DMS153 treated with DMSO at 0.1 percent for 48 hours (cell line): ENCODE results near the gene ITGA4.
A peak's percentile ranks its signal among the peaks of the same experiment; 100 is the strongest.
"Not testable (repeated sequence)": the region's sequence is repeated elsewhere in the genome, so short reads cannot be mapped to it uniquely, and the experiment has no call there.

Experiments used
- DNase-seq: peaks from one replicate; lab custom pipeline; 2025; ENCODE audit not compliant: unreplicated experiment; lab: John Stamatoyannopoulos, UW

Gene ITGA4

DNA sequence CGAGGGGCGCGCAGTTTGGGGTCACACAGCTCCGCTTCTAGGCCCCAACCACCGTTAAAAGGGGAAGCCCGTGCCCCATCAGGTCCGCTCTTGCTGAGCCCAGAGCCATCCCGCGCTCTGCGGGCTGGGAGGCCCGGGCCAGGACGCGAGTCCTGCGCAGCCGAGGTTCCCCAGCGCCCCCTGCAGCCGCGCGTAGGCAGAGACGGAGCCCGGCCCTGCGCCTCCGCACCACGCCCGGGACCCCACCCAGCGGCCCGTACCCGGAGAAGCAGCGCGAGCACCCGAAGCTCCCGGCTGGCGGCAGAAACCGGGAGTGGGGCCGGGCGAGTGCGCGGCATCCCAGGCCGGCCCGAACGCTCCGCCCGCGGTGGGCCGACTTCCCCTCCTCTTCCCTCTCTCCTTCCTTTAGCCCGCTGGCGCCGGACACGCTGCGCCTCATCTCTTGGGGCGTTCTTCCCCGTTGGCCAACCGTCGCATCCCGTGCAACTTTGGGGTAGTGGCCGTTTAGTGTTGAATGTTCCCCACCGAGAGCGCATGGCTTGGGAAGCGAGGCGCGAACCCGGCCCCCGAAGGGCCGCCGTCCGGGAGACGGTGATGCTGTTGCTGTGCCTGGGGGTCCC, at the start of gene ITGA4:
Gene ITGA4, plus strand, starts transcription at position 266 of the 620 bp plus-strand sequence. Its CDS starts 269 bp downstream, at position 535.
- DNase-seq: peak; percentile 31

DNA sequence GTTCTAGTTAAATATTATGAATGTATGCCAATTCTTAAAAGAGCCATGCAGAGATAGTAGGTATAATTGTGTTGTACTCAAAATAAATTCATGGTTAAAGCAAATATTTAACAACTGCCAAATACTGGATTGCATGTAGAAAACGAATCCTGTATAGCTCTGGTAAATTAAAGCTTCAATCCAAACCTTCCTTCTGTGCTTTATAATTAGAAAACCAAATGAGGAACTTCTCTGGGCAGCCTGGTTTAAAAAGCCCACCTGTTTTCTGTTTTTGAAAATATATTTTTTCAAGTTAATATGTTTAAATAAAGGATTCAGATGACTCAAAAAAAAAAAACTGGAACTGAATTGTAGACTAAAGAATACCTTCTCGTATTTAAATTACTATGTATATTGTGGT, 48.3 kb upstream of the ITGA4 start:
- no peak for DNase-seq

DNA sequence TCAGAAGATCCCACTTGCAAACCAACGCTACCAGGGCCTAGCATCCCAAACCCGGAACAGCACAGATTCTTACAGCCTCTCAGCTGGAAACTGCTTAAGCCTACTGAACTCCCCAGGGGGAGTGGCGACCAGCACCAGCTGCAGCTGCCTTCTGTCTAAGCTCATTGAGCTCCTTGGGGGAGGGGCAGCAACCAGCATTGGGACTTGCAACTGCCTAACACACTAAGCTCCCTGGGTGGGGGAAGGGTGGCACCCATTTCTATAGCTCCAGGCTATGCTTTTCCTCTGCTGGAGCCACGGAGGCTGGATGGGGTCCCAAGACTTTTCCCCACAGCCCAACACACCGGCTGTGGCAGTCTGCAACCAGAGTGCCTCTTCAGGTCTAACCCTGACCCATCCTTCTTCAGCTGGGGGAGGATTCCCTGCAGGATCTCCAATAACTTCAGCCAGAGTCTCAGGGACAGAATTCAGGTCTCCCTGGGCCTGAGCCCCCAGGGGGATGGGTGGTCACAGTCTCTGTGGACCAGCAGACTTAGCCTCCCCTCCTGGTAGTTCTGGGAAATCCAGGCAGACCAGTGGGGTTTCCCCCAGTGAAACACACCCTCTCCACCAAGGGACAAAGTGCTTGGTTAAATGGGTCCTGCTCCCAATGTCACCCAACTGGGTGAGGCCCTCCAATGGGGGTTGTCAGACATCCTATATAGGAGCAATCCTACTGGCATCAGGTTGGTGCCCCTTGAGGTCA, 45.9 kb upstream of the ITGA4 start:
- peak; percentile 83 for DNase-seq

DNA sequence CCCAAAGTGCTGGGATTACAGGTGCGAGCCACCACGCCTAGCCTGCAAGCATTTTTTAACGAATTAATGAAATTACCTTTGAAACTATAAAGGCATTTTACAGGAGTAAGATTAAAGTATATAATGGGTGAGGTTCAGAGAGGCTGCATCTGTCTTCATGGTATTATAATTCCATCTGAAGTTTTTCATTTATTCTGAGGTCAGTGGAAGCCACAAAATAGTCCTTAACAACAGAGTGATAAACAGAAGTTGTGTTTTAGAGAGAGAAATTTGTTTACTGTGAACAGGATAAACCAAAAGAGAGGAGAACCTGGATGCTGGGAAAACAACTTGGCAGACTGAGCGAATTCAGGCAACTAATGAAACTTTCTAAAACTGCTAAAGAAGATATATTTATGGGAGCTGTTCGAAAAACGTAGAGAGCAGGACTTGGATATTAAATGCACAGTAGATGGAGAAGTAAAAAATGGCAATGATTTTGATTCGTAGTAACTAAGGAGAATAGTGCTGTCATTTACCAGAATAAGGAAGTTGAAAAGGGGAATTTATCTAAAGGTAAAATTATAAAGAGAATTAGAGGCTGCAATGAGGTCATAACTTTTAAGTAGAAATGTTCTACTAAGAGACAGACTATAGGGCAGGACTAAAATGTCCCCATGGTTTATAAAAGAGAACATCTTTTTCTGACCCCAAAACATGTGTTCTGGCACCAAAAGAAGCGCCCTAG, 37.9 kb upstream of the ITGA4 start:
- DNase-seq: no peak

DNA sequence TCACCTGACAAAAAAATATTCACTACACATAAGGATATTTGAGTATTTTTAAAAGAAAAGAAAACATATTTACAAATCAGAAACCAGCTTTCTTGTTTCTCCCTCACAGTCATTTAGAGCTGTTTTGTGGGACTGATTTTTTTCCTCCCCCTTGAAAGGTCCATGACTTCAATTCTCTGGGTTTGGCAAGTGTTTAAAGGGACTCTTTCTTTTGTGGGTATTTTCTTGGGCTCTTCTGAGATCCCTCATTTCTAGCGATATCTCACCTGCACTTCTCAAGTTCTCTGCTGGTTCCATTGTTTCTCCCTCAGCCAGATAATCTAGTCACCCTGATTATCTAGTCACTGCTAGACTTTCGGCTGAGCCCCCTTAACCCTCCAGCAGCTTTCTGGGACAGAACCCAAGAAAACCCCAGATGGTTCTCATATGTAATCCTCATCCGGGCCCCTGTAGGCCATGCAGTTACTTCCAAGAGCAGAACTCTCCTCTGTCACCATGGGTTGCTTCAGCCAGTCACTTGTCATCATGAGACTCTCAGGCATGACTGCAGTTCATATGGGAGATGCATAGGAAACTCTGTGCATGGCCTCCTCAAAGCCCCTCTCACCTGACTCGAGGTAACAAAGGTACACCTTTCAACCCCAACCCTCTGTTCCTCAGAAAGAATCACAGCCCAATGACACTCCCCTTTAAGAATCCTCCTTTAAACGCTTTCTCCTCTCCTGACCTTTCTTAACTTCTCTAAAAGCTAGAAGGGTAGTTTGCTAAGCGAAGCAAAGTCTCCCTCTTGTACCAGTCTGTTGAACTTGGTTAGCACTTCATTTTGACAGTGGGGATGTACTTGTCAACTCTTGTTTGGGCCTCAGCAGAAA, 36.7 kb upstream of the ITGA4 start:
- no peak for DNase-seq

DNA sequence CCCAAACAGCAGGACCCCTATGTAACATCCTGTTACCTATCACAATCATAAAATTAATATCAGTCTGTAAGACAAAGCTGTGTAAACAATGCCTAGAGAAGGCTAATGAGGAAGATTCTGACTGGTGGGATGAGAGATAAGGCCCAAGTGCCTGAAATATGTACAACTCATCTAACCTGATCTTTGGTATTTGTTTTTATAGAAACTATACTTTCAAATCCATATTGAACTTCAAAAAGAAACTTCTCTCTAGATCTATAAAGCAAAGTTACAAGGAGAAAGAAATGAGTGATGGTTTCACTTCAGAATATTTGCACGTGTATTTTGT, 36.1 kb upstream of the ITGA4 start:
- no peak for DNase-seq

DNA sequence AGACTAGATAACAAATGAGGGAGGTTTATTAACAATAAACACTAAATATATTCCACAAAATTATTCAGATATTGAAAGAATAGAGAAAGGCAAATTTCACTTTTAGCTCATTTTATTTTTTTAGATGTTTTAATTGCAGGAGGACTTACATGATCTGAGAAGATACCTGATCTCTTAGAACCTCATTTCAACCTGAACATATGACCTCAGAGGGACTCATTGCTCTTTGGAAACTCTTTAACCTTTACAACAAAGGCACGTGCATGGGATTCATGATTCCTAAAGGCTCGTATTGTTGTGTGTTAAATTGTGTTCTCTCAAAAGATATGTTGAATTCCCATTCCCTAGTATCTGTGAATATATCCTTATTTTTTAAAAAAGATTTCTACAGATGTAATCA, 35.7 kb upstream of the ITGA4 start:
- DNase-seq: no peak

DNA sequence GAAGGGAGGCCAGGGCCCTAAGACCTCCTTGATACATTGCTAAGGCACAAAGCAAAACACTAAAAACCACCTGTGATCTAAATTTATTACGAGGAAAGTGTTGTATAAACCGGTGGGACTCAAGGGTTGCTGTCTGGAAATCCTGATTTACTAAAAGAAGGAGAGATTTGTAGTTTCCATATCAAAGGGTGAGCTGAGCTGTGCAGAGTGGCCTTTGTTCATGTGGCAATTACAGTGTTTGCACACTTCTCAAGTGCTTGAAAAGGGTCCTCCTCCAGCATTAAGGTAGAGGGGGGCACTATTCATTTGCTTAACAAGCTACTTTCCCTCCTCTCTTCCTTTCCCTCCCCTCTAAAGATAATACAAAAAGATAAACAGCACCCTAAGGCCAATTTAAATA, 30.5 kb upstream of the ITGA4 start:
- DNase-seq: peak; percentile 62

DNA sequence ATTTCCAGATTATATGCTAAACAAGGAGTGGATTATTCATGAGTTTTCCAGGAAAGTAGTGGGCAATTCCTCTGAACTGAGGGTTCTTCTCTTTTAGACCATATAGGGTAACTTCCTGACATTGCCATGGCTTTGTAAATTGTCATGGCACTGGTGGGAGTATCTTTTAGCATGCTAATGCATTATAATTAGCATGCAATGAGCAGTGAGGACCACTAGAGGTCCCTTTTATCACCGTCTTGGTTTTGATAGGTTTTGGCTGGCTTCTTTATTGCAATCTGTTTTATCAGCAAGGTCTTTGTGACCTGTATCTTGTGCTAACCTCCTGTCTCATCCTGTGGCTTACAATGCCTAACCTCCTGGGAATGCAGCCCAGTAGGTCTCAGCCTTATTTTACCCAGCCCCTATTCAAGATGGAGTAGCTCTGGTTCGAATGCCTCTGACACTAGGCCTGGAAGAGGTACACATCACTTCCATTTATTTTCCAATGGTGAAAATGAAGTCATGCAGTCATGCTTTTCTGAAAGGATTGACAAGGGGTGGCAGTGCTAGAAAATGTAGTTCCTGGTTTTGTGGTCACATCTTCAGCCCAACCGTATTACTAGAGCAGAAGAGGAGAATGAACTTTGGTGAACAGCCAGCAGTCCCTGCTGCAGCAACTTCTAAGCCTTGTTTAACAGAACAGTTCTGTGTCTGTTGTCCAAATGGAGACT, 26.6 kb upstream of the ITGA4 start:
- DNase-seq: no peak

DNA sequence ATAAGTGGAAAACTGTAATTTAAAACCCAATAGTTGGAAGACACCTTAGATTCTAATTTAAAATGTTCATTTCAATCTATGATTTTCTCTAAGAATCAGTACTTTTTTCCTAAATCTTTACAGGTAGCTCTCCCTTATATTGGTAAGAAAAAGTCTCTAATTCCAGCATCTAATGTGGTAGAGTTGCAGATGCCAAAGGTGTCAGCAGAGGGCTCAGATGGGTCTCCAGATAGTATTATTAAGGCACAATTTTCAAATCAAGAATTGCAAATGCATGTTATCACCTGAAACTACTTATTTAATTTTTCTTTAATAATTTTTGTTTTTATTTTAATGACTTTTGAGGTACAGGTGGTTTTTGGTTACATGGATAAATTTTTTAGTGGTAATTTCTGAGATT, 25.5 kb upstream of the ITGA4 start:
- no peak for DNase-seq

DNA sequence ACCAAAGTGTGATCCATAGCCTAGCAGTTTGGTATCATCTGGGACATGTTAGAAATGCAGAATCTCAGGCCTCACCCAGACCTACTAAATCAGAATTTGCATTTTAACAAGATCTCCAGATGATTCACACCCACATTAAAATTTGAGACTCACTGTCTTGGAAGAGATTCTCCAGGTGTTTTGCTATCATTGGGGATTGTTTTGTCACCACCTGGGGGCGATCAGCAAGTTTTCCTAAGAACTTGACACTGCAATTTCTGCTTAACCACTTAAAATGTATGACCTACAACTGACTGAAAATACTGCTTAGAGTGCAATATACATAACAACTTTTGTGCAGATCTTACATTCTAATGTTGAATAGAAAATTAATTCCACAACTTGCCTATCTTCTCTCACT, 18.9 kb upstream of the ITGA4 start:
- no peak for DNase-seq

DNA sequence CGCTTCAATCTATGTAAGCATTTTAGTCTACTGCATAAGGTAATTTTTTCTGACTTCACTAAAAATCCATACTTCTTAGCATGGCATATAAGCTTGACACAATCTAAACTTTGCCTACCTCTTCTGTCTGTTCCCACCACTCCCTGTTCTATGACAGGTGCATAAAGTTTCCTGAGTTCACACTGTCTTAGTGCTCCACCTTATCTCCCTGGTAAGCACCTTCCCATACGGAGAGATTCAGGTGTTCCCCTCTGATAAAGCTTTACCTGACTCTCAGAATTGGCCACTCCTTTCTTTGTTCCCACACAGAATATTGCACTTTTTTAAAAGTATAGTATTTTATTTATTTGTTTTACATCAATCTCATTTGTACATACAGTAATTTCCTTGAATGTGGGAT, 16.8 kb upstream of the ITGA4 start:
- no peak for DNase-seq

DNA sequence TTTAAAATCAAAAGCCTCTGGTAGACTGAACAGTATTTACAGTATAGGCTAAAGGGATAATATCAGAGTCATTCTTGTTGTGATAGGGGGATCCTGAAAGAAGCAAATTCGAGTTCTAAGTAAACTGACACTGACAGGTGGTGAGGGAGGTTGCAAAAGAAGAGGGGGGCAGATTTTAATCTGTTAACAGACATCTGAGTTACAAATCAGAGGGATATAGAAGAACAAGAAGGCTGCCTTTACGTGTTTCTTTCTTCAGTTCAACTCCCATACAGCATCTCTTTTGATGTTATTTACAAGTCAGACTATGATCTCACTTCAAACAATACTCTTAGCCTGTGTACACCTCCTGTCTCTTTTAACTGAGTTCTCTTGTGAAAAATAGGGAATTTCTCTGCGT, 16.3 kb upstream of the ITGA4 start:
- DNase-seq: no peak

DNA sequence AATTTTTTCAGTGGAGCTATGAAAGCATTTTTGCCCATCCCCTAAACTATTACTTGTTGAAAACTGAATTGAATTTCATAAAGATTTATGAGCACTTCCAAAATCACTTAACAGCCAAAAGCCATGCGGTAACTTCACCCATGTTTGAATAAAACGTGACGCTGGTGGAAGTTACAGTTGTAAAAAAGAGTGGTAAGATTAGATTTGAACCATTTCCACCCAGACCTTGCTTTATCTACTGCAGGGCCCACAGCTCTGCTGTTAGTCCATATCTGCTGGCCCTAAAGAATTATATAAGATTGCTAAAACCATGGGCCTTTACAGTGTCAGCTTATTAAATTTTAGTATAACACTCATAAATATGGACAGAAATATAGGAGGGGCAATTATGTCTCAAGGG, 15.5 kb upstream of the ITGA4 start:
- no peak for DNase-seq

DNA sequence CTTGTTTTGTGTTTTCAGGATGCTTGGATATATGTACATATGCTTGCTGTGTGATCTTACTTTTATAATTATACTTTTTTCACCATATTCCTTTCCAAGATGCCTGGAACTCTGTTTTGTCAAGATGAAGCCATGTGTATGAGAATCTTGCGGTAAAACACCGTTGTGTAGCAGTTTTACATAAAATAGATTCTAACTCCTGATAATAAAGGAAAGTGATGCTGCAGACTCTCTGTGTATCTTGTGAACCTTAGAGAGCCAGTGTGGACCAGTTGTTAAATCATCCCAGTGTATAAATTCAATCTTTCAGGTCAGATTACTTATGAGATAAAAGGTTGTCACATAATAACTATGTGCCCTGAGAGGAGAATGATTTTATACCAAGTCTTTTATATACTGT, 12.5 kb upstream of the ITGA4 start:
- no peak for DNase-seq

DNA sequence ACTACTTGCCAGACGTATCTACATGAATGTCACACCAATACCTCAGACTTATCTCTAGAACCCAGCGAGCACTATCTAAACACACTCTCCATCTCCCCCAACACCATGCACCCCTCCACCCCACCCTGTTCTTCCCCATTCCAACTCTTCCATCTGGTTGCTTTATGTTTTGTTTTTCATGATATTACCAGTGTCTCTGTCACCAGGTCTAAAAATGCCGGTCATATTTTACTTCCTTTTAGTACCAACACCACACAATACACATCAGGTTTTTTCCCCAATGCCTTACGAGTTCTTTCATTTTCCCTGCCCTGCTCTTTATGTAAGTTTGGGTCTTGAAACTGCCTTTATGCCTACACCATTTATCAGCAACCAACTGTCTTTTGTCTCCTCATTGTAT, 10.2 kb upstream of the ITGA4 start:
- no peak for DNase-seq

DNA sequence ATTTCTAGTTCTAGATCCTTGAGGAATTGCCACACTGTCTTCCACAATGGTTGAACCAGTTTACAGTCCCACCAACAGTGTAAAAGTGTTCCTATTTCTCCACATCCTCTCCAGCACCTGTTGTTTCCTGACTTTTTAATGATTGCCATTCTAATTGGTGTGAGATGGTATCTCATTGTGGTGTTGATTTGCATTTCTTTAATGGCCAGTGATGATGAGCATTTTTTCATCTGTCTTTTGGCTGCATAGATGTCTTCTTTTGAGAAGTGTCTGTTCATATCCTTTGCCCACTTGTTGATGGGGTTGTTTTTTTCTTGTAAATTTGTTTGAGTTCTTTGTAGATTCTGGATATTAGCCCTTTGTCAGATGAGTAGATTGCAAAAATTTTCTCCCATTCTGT, 7.9 kb upstream of the ITGA4 start:
- DNase-seq: not testable (repeated sequence)

DNA sequence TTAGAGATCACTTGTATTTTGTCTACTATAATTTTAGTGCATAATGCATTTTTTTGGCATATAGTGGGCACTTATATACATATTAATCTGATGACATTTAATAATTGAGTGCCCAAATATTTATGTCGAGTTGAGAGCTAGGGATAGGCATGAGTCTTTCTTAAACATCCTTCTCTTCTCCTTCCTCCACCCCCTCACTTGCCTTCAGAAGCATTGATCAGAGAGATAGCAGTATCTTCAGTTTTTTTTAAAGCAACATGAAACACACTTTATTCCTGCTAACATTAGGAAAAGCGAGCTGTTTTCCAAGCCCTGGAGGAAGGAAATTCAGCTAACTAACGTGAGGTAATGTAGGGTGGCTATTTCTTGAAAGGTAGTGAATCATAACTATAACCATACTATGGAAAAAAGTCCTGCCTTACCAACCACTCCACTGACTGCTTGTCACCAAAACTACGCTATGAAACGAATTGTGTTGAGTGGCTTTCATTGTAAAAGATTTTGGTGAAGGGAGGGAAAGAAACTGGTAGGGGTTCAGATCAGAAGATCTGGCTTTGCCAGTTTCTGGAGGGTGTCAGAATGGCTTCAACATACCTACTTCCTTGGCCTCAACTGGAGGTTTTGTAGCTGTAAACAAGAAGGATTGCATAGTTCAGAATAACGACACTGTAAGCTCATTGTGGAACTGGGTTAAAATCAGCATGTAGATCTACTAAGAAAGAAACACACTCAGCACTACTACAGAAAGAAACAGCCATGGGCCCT, 2.3 kb upstream of the ITGA4 start:
- no peak for DNase-seq

DNA sequence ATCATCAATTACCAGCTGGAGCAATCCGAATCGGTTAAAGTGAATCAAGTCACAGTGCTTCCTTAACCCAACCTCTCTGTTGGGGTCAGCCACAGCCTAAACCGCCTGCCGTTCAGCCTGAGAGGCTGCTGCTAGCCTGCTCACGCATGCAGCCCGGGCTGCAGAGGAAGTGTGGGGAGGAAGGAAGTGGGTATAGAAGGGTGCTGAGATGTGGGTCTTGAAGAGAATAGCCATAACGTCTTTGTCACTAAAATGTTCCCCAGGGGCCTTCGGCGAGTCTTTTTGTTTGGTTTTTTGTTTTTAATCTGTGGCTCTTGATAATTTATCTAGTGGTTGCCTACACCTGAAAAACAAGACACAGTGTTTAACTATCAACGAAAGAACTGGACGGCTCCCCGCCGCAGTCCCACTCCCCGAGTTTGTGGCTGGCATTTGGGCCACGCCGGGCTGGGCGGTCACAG, 496 bp upstream of the ITGA4 start:
- no peak for DNase-seq
